HEK293 (cell line): ENCODE measurements around the gene ACP4.

ENCODE experiments used
- EGR2 ChIP-seq: fragments of 450-650 bp; formaldehyde crosslinking; IDR thresholded peaks from 2 replicates; pipeline ENCODE4 v1.5.1; 2016; ENCODE audit warnings: low read depth, missing biosample characterization, missing genetic modification characterization
- FEZF1 ChIP-seq: fragments of 450-650 bp; formaldehyde crosslinking; IDR thresholded peaks from 2 replicates; pipeline ENCODE4 v1.5.1; 2016; ENCODE audit warnings: missing biosample characterization, missing genetic modification characterization
- KLF17 ChIP-seq: fragments of 450-650 bp; formaldehyde crosslinking; IDR thresholded peaks from 2 replicates; pipeline ENCODE4 v1.5.1; 2016; ENCODE audit warnings: missing biosample characterization, missing genetic modification characterization
- KLF9 ChIP-seq: fragments of 450-650 bp; formaldehyde crosslinking; IDR thresholded peaks from 2 replicates; pipeline ENCODE4 v1.5.1; 2016; ENCODE audit warnings: missing biosample characterization, missing genetic modification characterization, low read depth
- PATZ1 ChIP-seq: fragments of 450-650 bp; formaldehyde crosslinking; IDR thresholded peaks from 2 replicates; pipeline ENCODE4 v1.5.1; 2016; ENCODE audit warnings: missing biosample characterization, missing genetic modification characterization
- PRDM10 ChIP-seq: fragments of 450-650 bp; formaldehyde crosslinking; IDR thresholded peaks from 2 replicates; pipeline ENCODE4 v1.5.1; 2016; ENCODE audit warnings: missing biosample characterization, missing genetic modification characterization
- SETDB1 ChIP-seq: IDR thresholded peaks from one replicate; pipeline ENCODE4 v1.6.1; 2017; ENCODE audit warnings: mild to moderate bottlenecking, low read length, moderate library complexity, mixed read lengths; ENCODE audit not compliant: insufficient read length
- SP2 ChIP-seq: fragments of 450-650 bp; formaldehyde crosslinking; IDR thresholded peaks from 2 replicates; pipeline ENCODE4 v1.5.1; 2016; ENCODE audit warnings: missing biosample characterization, missing genetic modification characterization
- ZBTB10 ChIP-seq: fragments of 450-650 bp; formaldehyde crosslinking; IDR thresholded peaks from 2 replicates; pipeline ENCODE4 v1.5.1; 2016; ENCODE audit warnings: missing biosample characterization, missing genetic modification characterization
- ZBTB17 ChIP-seq: fragments of 450-650 bp; formaldehyde crosslinking; IDR thresholded peaks from 2 replicates; pipeline ENCODE4 v1.5.1; 2016; ENCODE audit warnings: missing biosample characterization, missing genetic modification characterization
- ZBTB48 ChIP-seq: fragments of 450-650 bp; formaldehyde crosslinking; IDR thresholded peaks from 2 replicates; pipeline ENCODE4 v1.5.1; 2016; ENCODE audit warnings: missing biosample characterization, missing genetic modification characterization
- ZFHX2 ChIP-seq: fragments of 450-650 bp; formaldehyde crosslinking; conservative IDR thresholded peaks from 2 replicates; pipeline ENCODE4 v1.5.1; 2016; ENCODE audit warnings: missing biosample characterization, missing genetic modification characterization
- ZNF133 ChIP-seq: fragments of 450-650 bp; formaldehyde crosslinking; IDR thresholded peaks from 2 replicates; pipeline ENCODE4 v1.5.1; 2016; ENCODE audit warnings: missing biosample characterization, missing genetic modification characterization
- ZNF157 ChIP-seq: fragments of 450-650 bp; formaldehyde crosslinking; IDR thresholded peaks from 2 replicates; pipeline ENCODE4 v1.5.1; 2016; ENCODE audit warnings: missing biosample characterization, missing genetic modification characterization
- ZNF169 ChIP-seq: fragments of 450-650 bp; formaldehyde crosslinking; IDR thresholded peaks from 2 replicates; pipeline ENCODE4 v1.5.1; 2016; ENCODE audit warnings: missing biosample characterization, missing genetic modification characterization
- ZNF24 ChIP-seq: fragments of 450-650 bp; formaldehyde crosslinking; IDR thresholded peaks from 2 replicates; pipeline ENCODE4 v1.5.1; 2016; ENCODE audit warnings: missing biosample characterization, missing genetic modification characterization
- ZNF311 ChIP-seq: fragments of 450-650 bp; formaldehyde crosslinking; IDR thresholded peaks from 2 replicates; pipeline ENCODE4 v1.5.1; 2017; ENCODE audit warnings: missing biosample characterization, missing genetic modification characterization, borderline replicate concordance
- ZNF423 ChIP-seq: fragments of 450-650 bp; formaldehyde crosslinking; IDR thresholded peaks from 2 replicates; pipeline ENCODE4 v1.5.1; 2016; ENCODE audit warnings: missing biosample characterization, missing genetic modification characterization
- ZNF501 ChIP-seq: fragments of 450-650 bp; formaldehyde crosslinking; IDR thresholded peaks from 2 replicates; pipeline ENCODE4 v1.5.1; 2016; ENCODE audit warnings: missing biosample characterization, missing genetic modification characterization
- ZNF518A ChIP-seq: fragments of 450-650 bp; formaldehyde crosslinking; conservative IDR thresholded peaks from 2 replicates; pipeline ENCODE4 v1.5.1; 2016; ENCODE audit warnings: low read depth, missing biosample characterization, missing genetic modification characterization
- ZNF629 ChIP-seq: fragments of 450-650 bp; formaldehyde crosslinking; IDR thresholded peaks from 2 replicates; pipeline ENCODE4 v1.5.1; 2017; ENCODE audit warnings: missing biosample characterization, missing genetic modification characterization
- ZNF692 ChIP-seq: fragments of 450-650 bp; formaldehyde crosslinking; IDR thresholded peaks from 2 replicates; pipeline ENCODE4 v1.5.1; 2016; ENCODE audit warnings: missing biosample characterization, missing genetic modification characterization
- ZNF777 ChIP-seq: fragments of 450-650 bp; formaldehyde crosslinking; IDR thresholded peaks from 2 replicates; pipeline ENCODE4 v1.5.1; 2017; ENCODE audit warnings: missing biosample characterization, missing genetic modification characterization, borderline replicate concordance

ACP4 gene

GRCh38 chr19:50835785-50836542, 45.7 kb downstream of the ACP4 start (continued):
- TF ChIP-seq ZFHX2 (tag by site-specific recombination) (peak; percentile 62), EGR2 (tag by site-specific recombination) (peak; percentile 18; the same call in 1 of the 2 replicates), FEZF1 (tag by site-specific recombination) (peak; percentile 59), ZNF777 (tag by site-specific recombination) (peak; percentile 97), ZBTB17 (tag by site-specific recombination) (peak; percentile 76), ZNF501 (peak; percentile 60; the same call in 1 of the 2 replicates), ZBTB10 (tag by site-specific recombination) (peak; percentile 91), ZNF169 (tag by site-specific recombination) (0 out of 2 replicates have a peak, but pooled peaks have one; percentile 19), ZNF24 (tag by site-specific recombination) (0 out of 2 replicates have a peak, but pooled peaks have one; percentile 21), KLF9 (tag by site-specific recombination) (peak; percentile 83), PATZ1 (tag by site-specific recombination) (peak; percentile 51), ZNF629 (peak; percentile 78), ZNF692 (tag by site-specific recombination) (peak; percentile 96), ZNF518A (no peak), ZBTB48 (peak; percentile 79; the same call in 1 of the 2 replicates), ZNF133 (no peak), PRDM10 (tag by site-specific recombination) (no peak), SP2 (tag by site-specific recombination) (peak; percentile 60), ZNF423 (tag by site-specific recombination) (peak; percentile 86; the same call in 1 of the 2 replicates), ZNF157 (tag by site-specific recombination) (0 out of 2 replicates have a peak, but pooled peaks have one; percentile 25), SETDB1 (no peak), ZNF311 (tag by site-specific recombination) (no peak), KLF17 (peak; percentile 45; the same call in 1 of the 2 replicates)
